ENCODE results near the gene DCST1. TPM values are rescaled to one million over a fixed set of nuclear protein-coding genes. Genes with fewer than 3 reads are reported as not detected.

Gene DCST1
- total RNA-seq, 4 donors from 2014 or later, result not detected

DNA sequence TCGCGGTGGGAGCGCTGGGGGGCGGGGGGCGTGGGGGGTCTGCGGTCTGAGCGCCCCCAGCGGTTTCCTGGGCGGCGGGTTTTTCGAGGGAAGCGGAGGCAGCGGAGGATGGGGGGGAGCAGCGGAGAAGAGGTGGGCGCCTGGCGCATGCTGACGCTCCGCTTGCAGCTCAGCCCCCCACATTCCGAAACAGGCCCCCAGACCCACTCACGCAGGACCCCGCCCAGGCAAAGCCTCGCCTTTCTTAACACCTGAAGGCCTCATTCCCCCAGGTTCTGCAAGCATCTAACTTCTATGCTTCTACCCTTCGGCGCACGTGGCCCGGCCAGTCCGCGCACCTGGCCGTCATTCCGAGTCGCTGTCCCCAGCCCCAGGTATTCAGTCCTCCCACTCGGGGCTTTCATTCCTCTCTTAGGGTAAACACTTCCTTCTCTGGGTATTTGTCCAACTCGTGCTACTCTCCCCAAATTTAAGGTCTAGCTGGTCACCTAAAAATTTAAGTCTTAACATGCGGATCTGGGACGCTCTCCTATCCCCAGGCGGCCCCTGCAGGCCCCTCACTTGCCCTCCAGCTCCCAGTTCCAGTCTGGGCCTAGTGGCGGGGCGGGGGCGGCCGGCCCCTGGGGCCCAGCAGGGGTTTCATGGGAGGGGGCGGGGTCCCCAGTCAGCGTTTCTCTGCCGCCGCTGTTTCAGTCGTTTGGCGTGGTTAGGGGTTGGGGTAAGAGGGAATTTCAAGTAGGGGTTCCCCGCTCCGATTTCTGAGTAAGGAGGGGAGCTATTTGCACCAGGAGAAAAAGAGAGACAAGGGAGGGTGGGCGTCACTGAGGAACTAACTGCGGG, 33.8 kb upstream of the DCST1 start:
- TF ChIP-seq, protein P1, sequence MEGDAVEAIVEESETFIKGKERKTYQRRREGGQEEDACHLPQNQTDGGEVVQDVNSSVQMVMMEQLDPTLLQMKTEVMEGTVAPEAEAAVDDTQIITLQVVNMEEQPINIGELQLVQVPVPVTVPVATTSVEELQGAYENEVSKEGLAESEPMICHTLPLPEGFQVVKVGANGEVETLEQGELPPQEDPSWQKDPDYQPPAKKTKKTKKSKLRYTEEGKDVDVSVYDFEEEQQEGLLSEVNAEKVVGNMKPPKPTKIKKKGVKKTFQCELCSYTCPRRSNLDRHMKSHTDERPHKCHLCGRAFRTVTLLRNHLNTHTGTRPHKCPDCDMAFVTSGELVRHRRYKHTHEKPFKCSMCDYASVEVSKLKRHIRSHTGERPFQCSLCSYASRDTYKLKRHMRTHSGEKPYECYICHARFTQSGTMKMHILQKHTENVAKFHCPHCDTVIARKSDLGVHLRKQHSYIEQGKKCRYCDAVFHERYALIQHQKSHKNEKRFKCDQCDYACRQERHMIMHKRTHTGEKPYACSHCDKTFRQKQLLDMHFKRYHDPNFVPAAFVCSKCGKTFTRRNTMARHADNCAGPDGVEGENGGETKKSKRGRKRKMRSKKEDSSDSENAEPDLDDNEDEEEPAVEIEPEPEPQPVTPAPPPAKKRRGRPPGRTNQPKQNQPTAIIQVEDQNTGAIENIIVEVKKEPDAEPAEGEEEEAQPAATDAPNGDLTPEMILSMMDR (IDR thresholded peaks at IDR 0.05; ENCODE audit: low read depth), result no peak

DNA sequence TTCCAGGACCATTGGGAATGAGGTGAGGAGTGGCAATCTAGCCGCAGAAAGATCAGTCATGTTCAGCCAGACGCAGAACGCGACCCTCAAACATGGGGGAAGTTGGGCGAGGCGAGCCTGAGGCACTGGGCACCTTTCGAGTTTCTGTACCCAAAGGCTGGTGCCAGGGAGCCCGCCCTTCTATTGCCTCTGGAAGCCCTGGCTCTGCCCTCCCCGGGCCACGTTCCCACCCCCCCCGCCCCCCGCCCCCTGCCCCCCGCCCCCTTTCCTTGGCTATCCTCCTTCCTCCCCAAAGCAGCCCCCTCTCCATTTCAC, 33.3 kb upstream of the DCST1 start:
- TF ChIP-seq, protein P1 (IDR thresholded peaks at IDR 0.05; ENCODE audit: low read depth), result no peak

DNA sequence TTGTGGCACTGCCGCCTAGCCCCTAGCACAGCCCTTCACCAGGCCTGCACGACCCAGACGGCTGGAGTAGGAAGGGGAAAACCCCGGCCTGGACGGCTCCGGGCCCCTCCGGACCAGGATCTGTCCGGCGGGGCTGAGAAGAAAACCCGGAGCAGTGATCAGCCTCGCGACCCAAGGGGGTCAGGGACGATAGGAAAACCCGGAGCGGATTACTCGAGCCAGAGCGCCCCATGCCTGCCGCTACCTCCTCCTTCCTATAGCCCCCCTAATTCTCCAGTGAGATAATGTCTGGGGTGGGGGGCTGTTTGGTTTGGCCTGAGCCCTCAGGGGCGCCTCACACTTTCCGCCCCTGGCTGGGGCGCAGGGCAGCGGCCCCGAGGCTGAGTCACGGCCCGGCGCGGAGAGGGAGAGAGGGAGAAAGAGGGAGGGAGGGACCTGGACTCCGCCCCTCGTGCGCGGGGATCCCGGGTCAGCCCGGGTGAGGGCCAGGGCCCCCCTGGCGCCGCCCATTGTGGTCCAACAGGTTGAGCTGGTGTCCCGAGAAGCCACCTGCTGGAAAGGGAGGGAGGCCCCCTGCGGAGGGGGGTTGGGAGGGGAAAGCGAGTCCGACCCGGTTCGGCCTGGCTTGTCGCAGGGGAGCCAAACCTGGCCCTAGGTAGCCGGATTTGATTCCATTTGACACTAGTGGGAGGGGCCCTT, 32.7 kb upstream of the DCST1 start:
- TF ChIP-seq, protein P1 (IDR thresholded peaks at IDR 0.05; ENCODE audit: low read depth), result no peak

DNA sequence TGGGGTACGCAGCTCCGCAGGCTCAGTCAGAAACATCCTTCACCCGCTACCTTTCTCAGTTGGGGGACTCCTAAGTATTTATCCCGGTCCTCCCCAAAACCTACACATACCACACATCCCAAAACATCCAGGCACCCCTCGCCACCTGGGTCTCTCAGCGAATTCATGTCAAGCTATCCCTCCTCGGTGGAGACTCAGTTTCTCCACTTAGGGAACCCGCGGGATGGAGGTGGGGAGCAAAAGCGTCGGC, 32.3 kb upstream of the DCST1 start:
- TF ChIP-seq, protein P1 (IDR thresholded peaks at IDR 0.05; ENCODE audit: low read depth), result no peak

DNA sequence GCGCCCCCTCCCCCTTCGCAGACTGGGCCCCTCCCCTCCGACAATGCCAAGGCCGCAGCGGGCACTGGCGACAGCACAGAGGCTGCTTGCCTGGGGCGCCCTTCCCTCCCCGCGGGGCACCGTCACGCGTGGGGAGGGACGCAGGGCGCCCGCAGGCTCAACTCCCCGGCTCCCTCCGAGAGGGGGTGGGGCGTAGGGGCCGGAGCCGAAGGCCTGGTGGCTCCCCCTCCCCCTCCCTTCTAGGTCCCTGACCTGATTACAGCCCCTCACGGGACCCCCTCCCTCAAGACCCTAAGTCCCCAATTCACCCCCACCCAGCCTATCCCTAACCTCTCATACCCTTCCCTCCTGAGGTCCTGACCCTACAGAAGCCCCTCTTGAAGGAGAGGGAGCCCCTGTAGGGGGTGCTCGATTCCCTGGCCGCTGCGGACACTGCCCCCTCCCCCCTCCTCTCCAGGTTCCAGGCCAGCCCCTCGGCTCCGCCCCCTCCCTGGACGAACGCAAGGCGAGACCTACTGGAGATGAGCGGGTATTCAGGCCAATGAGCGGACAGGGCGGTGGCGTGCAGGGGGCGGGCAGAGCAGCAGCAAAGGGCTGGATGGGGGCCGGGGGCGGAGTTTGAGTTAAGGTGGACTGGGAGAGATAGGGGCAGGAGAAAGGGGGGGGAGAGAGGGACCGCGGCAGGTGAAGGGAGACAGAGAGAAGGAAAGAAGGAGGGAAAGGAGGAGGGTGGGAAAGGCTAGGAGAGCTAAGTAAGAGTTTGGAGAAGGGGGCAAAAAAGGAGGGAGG, 31.8 kb upstream of the DCST1 start:
- TF ChIP-seq, protein P1 (IDR thresholded peaks at IDR 0.05; ENCODE audit: low read depth), result no peak

DNA sequence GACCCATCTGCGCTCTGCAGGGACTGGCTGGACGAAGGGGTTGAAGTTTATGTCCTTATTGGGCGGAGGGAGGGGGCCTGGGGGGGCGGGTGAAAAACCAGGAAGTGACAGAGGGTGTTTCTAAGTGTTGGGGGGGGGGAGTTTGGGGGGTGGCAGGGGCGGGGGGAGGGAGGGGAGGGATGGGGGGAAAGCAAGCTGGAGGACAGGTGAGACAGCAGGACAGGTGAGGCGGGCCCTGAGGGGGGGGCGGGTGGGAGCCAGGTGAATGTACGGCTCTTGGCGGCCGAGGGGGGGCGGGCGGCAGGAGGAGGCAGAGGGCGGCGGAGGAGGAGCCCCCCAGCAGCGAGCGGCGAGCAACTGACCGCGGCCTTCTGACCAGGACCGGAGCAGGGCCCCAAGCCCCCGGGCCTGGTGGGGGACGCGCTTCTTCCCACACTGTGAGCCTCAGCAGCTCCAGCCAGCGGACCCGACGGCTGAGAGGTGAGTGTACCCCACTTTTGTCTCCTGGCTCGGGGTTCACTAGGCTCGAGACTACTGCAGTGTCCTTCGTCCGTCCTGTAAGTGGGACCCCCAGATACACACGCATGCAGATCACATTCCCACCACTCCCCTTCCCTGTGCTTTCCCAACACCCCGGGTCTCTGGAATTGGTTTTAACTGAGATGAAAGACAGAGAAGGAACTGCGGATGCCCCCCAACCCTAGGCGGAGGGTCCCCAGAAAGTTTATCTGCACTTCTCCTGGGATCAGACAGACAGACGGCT, 31.0 kb upstream of the DCST1 start, which contains the start of gene ZBTB7B:
ZBTB7B (plus strand) TSS at position 339 of the 763 bp plus-strand sequence. CDS start 11,859 bp downstream, outside the sequence.
- TF ChIP-seq, protein P1 (IDR thresholded peaks at IDR 0.05; ENCODE audit: low read depth), result no peak

Data from subcutaneous adipose tissue (tissue), 4 donors.